Keratinocyte (primary cell): ENCODE data around the gene PPEF2. TPM values are rescaled to one million over a fixed set of nuclear protein-coding genes. Genes with fewer than 3 reads are reported as not detected.

Source experiments
- DNase-seq: peaks from one replicate; pipeline ENCODE4 v3.0.0-alpha.2; 2011; ENCODE audit warnings: low read depth, missing footprints, low spot score
- FAIRE-seq: peaks from 2 replicates; lab custom pipeline; 2011; peaks lifted over from hg19 to GRCh38; lab: Jason Lieb, UNC
- H2AFZ ChIP-seq: 2 replicates; pipeline ENCODE4 v1.6.0; 2012; ENCODE audit warnings: low read length, control low read depth, inconsistent platforms; ENCODE audit not compliant: control insufficient read depth
- H3K27ac ChIP-seq: 2 replicates; pipeline ENCODE4 v1.5.1; 2011; ENCODE audit warnings: low read length; ENCODE audit not compliant: control insufficient read depth, insufficient read depth
- H3K27me3 ChIP-seq: 3 replicates; pipeline ENCODE4 v1.6.0; 2011; ENCODE audit warnings: low read length; ENCODE audit not compliant: control insufficient read depth, insufficient read depth; ENCODE audit errors: extremely low read depth
- H3K36me3 ChIP-seq, 2 experiments: 2 replicates in 1 of 2; 3 replicates in 1 of 2; pipeline ENCODE4 v1.5.1; 2011; ENCODE audit warnings: low read length in 2 of 2, mild to moderate bottlenecking in 1 of 2; ENCODE audit not compliant: control insufficient read depth in 2 of 2, insufficient read depth in 2 of 2; ENCODE audit errors: extremely low read depth in 1 of 2
- H3K4me1 ChIP-seq: 3 replicates; pipeline ENCODE4 v1.5.1; 2011; ENCODE audit warnings: low read length; ENCODE audit not compliant: control insufficient read depth, insufficient read depth; ENCODE audit errors: extremely low read depth
- H3K4me2 ChIP-seq: 3 replicates; pipeline ENCODE4 v1.6.0; 2011; ENCODE audit warnings: low read depth, low read length; ENCODE audit not compliant: control insufficient read depth, insufficient read depth; ENCODE audit errors: extremely low read depth
- H3K4me3 ChIP-seq, 3 experiments: fragments of 200-600 bp in 1 of 3; sonication (generic) in 1 of 3; 2 replicates in 2 of 3; 3 replicates in 1 of 3; pipeline ENCODE4 v1.5.1; 2011 to 2016; ENCODE audit warnings: low read length in 3 of 3, mild to moderate bottlenecking in 3 of 3, control low read depth in 2 of 3, inconsistent platforms in 1 of 3, low read depth in 1 of 3, mixed read lengths in 1 of 3, mixed run types in 1 of 3, moderate library complexity in 1 of 3; ENCODE audit not compliant: control insufficient read depth in 2 of 3, insufficient read depth in 2 of 3; ENCODE audit errors: extremely low read depth in 1 of 3
- H3K79me2 ChIP-seq: 2 replicates; pipeline ENCODE4 v1.6.0; 2012; ENCODE audit warnings: low read length; ENCODE audit not compliant: control insufficient read depth, insufficient read depth
- H3K9ac ChIP-seq: 3 replicates; pipeline ENCODE4 v1.6.0; 2011; ENCODE audit warnings: low read length; ENCODE audit not compliant: control insufficient read depth, insufficient read depth; ENCODE audit errors: extremely low read depth
- H3K9me1 ChIP-seq: 3 replicates; pipeline ENCODE4 v1.6.0; 2011; ENCODE audit warnings: low read length; ENCODE audit not compliant: control insufficient read depth, insufficient read depth; ENCODE audit errors: extremely low read depth
- H3K9me3 ChIP-seq: 2 replicates; pipeline ENCODE4 v1.5.1; 2012; ENCODE audit warnings: low read depth, low read length; ENCODE audit not compliant: control insufficient read depth
- H4K20me1 ChIP-seq: 3 replicates; pipeline ENCODE4 v1.6.0; 2011; ENCODE audit warnings: low read length; ENCODE audit not compliant: control insufficient read depth, insufficient read depth; ENCODE audit errors: extremely low read depth
- CTCF ChIP-seq, 3 experiments: IDR thresholded peaks in 1 of 3; conservative IDR thresholded peaks in 1 of 3; optimal IDR thresholded peaks in 1 of 3; 2 replicates in 2 of 3; 3 replicates in 1 of 3; pipeline versions ENCODE3 to v1.5.1; 2011; ENCODE audit warnings: low read length in 3 of 3, mild to moderate bottlenecking in 3 of 3, moderate library complexity in 2 of 3, control low read depth in 1 of 3, inconsistent platforms in 1 of 3; ENCODE audit not compliant: insufficient read depth in 2 of 3; ENCODE audit errors: extremely low read depth in 1 of 3
- EZH2 ChIP-seq: IDR thresholded peaks from one replicate; pipeline ENCODE4 v1.6.1; 2012; ENCODE audit warnings: inconsistent platforms, mild to moderate bottlenecking, low read length, moderate library complexity
- dilution Hi-C: fragments of 300-500 bp; cut with MboI; formaldehyde crosslinking; loops from one replicate; pipeline ENCODE4 v1.7.0; 2020; ENCODE audit warnings: low sequenced_read_pairs; ENCODE audit not compliant: extremely low pct_ligation_motif_present
- polyA plus RNA-seq, 5 experiments: library from polyadenylated mRNA; depleted of rRNA in 3 of 5; stranded (reverse) in 3 of 5; stranded (forward) in 1 of 5; unstranded in 1 of 5; fragments of >200 nt; gene quantifications; 1 replicate in 1 of 5; 2 replicates in 3 of 5; 3 replicates in 1 of 5; pipeline versions ENCODE4 v1.2.1 to v1.2.3, GENCODE V29; 2011 to 2012; ENCODE audit warnings: missing spikeins in 2 of 5, low read depth in 1 of 5, low replicate concordance in 1 of 5

The PPEF2 gene
- polyA plus RNA-seq, 1 donor (not counting 4 experiments of a cell fraction or from before 2014, with no cell fraction given) = 0.03 TPM

GRCh38 chr4:75878246-75878756 lies 24.0 kb downstream of the PPEF2 start:
- no peak overlapping the region for H3K4me2 ChIP-seq
- H3K9me1 ChIP-seq = no peaks in the 10 kb centered on the region
- no peak overlapping the region for H3K4me3 ChIP-seq
- TF ChIP-seq EZH2 (no peak), CTCF (optimal IDR thresholded peaks at IDR 0.05 in 1 of 3, IDR thresholded peaks at IDR 0.05 in 1 of 3, conservative IDR thresholded peaks at IDR 0.05 in 1 of 3; ENCODE audit: extremely low read depth in 1 of 3, insufficient read depth in 2 of 3, low read length in 3 of 3) (no peak)
- no peaks in the 10 kb centered on the region for H3K4me1 ChIP-seq
- H2AFZ ChIP-seq = no peak overlapping the region
- no peaks in the 10 kb centered on the region for H4K20me1 ChIP-seq
- peaks cover 5% of the 10 kb centered on the region for H3K27me3 ChIP-seq
- H3K27ac ChIP-seq = no peak overlapping the region
- H3K36me3 ChIP-seq = no peaks in the 10 kb centered on the region
- H3K9me3 ChIP-seq = no peaks in the 10 kb centered on the region
- dilution Hi-C loops = no loop called here
- DNase-seq = no peak
- no peaks in the 10 kb centered on the region for H3K79me2 ChIP-seq
- H3K9ac ChIP-seq = no peak overlapping the region
- no peak for FAIRE-seq

GRCh38 chr4:75876218-75876617 lies 26.0 kb downstream of the PPEF2 start:
- TF ChIP-seq EZH2 (no peak), CTCF (optimal IDR thresholded peaks at IDR 0.05 in 1 of 3, IDR thresholded peaks at IDR 0.05 in 1 of 3, conservative IDR thresholded peaks at IDR 0.05 in 1 of 3; ENCODE audit: extremely low read depth in 1 of 3, insufficient read depth in 2 of 3, low read length in 3 of 3) (no peak)
- dilution Hi-C loops = no loop called here
- Histone ChIP-seq H3K9me1 (no peaks in the 10 kb centered on the region), H3K79me2 (no peaks in the 10 kb centered on the region), H3K9ac (no peak overlapping the region), H3K27me3 (peaks cover 5% of the 10 kb centered on the region), H2AFZ (no peak overlapping the region), H3K36me3 (no peaks in the 10 kb centered on the region), H3K9me3 (no peaks in the 10 kb centered on the region), H3K4me1 (no peaks in the 10 kb centered on the region), H3K27ac (no peak overlapping the region), H3K4me2 (no peak overlapping the region), H4K20me1 (no peaks in the 10 kb centered on the region), H3K4me3 (no peak overlapping the region)
- DNase-seq (no peak), FAIRE-seq (no peak)
